Measurements from ENCODE around the gene WDR86.

The WDR86 gene

DNA sequence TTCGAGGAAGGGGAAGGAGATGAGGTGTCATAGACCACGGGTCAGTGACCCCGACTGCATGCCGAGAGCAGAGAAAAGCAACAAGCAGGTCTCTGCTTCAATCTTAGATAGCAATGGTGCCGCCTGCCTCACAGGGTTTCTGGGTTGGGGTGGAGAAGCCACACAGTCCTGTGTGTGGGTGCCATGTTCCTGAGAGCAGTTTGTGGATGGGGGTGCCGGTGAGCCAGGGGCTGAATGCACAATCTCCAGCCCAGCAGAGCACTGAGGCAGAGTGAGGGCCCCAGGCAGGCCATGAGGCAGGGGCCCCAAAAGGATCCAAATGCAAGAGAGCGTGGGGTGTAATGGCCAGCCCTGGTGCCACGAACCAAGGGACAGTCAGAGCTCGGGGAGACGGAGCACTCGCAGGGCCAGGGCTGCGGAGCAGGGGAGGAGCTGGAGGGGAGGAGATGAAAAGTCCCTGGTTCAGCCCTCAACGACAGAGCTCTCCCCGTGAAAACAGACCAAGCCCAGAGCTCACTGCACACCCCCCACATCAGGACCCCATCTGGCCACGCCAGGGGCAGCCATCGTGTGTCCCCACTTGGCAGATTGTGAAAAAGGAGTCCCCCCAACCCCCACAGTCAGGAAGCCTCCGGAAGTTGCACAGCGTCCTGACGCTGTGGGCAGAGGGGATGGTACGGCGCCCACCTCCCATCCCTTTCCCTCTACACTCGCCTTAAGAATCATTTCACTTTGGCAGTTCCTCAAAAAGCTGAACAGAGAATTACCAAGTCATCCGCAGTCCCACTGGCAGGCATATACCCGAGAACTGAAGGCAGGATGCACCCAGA lies 19.9 kb downstream of the WDR86 start:
- DNase-seq = no peak

DNA sequence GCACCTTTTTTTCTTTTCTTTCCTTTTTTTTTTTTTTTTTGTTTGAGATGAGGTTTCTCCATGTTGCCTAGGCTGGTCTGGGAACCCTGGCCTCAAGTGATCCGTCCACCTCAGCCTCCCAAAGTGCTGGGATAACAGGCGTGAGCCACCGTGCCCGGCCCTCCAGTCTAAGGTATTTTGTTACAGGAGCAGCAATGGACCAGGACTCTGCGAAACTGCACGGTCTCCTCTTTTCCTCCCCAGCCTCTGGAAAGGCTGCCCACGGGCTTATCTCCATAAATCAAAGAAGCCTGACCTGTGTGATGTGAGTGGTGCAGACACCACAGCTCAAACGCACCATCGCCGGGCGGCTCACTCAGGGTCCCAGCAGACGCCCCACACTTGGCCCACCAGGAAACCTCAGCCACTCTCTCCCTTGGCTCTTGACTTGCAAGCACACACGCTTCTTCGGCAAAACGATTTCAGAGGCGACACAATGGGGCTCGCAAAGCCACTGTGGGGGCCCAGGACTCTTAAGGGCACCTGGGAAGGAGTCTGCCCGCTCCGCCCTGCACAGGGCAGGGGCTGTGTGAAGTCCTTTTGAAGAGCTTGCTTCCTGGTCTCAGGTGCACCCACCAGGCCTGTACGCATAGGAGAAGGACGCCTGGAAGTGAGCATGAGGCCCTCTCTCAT lies 20.6 kb downstream of the WDR86 start:
- DNase-seq = no peak

DNA sequence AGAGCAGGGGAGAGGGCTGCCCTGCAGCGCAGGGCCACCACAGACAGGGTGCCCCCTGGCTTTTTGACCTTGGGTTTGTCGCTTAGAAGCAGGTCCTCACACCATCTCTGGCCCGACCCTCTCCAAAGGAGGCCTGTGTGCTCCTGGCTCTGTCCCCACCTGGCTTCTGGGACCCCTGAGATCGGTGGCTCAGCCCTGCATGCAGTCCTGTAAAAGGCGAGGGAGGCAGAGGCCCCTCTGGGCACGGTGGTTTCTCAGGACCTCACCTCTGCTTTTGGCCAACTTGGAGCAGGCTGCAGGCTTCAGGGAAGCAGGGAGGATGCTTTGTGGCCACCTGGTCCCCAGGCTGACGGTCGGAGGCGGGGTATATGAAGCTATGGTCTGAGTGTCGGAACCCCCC lies 21.4 kb downstream of the WDR86 start:
- DNase-seq = no peak

DNA sequence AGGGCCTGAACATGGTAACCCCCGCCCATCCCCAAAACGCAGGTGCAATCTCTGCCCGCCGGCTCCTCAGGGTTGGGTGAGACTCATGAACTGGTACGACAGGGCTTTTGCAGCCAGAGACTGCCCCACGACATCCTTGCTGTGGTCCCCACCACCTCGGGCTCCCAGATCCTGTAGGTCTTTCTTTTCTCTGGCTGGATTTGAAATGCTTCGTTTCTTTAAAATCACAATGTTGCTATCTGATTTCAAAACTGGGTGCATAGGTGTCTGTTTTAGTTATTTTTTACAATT lies 21.9 kb downstream of the WDR86 start:
- no peak for DNase-seq

DNA sequence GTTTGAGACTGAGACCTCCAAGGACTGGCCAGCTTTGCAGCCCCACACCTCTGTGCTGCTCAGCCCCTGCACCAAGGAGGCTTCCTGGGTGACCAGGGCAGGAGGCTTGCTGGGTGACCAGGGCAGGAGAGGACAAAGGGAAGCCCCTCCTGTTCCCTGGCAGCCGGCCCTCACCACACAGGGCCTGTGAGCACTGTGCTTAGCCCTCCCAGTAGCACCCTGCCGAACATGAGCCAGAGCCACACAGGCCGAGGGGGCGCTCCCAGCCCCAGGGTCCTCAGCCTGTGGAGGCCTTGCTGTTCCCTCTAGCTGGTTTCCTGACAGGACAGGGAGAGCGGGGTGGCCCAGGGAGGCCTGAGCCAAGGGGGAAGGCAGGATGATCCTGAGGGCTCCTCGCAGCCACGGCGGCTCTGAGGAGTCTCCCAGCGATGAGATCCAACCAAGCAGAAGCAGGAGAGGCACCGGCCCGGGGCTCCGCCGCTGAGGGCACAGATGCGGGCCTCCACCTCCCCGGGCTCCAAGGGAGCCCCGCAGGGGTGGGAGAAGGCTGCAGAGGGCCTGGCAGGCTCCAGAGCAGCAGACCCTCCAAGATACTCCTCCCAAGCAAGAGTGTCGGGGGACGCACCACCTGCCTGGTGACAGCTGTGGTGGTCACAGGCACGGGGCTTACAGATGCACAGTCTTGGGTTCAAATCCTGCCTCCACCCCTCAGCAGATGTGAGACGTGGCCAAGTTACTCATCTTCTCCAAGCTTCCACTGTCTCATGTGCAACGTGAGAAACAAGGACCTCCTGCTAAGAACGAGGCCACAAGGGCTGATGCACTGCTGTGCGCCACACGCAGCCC lies 22.5 kb downstream of the WDR86 start:
- no peak for DNase-seq

DNA sequence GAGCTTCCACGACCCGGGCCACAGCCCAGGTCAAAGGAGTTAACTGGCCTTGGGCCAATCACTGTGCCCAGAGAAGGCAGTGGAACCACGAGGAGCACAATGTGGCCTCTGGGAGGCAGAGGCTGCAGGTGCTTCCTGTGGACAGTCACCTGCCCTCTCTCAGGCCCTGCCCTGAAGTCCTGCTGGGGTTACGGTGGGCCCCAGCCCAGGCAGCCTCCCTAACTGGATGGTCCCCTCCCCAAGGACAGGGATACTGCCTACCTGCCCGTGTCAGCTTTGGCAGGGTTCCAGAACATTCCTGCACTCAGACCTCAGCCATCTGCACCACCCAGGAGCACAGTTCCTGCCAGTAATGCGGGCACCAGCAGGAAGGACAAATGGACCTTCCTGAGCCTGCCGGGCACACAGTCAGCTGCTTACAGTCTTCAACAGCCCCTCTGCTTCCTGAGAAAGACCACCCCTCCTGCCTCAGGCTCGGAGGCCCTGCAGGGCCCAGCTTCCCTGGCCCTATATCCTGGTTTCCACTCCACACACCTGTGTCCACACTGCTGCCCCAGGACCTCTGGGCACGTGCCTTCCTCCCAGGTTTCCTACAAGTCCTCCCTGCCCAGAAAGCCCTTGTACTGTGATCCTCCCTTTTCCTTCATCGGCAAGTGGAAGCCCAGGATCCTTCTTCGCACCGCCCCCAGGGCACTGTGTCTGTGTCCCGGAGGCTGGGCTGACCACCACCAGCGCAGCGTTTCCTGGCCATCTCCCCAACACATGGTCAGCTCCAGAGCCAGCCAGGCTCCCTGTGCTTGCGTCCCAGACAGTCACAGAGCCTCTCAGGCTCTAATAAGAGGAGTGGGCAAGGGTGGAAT lies 23.3 kb downstream of the WDR86 start:
- no peak for DNase-seq

DNA sequence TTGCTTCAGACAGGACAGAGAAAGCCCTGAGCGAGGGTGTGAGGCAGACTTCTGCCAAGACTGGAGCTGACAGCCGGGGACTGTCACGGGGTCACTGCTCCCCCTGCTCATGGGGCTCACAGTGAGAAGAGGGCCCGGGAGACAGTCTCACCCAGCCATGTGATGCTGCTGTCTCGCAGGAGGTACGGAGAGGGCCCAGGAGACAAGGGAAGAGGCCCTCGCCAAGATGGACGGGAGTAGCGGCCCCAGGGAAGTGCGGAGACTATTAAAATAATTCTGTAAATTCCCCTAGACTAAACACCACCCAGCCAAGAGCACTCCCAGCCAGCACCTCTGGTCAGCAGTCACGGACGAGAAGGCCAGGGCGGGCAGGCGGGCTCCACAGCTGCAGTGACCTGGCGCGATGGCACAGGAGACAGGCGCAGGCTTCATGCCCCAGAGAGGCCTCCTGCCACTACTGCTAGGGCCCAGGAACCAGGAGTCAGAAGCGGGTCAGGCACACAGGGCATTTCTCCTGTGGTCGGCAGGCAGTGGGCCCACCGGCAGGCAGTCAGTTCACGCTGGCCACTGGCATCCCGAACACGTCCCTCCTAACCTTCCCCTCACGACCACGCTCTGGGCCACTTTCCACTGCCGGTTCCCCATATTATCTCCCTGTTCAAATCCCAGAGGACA lies 24.1 kb downstream of the WDR86 start:
- no peak for DNase-seq

DNA sequence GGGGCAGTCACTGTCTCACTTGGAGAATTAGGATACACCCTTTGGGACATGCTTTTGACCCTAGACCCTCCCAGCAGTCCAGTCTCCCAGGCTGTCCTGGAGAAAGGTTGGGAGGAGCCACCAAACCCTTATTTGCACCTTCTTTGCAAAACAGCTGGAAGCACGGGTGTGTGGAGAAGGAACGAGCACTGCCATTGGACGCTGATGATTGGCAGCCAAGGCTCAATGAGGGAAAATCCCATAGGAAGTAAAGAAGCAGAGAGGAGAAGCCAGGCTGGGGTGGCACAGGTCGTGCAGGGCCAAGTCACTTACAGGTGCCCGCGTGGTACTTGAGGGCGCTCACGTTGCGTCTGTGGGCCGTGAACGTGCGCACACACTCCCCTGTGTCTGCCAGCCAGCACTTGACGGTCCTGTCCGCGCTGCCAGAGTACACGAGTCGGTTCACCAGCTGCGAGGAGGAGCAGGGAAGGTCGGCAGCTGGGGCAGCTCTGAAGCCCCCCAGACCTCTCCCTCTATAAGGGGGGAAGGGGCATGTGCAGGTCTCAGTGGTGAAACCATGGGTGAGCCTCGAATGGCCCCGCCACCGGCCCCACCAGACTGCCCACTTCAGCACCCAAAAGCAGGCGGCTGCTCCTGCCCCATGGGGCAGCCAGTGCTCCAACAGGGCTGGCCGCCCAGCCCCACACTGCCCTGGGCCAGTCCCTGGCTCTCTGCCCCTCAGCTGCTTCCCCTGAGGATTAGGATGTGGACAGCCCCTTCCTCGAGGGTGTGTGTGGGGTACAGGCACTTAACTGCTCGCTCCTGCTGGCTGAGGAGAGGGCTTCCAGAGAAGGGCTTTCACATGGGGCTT lies 24.8 kb downstream of the WDR86 start:
- no peak for DNase-seq

DNA sequence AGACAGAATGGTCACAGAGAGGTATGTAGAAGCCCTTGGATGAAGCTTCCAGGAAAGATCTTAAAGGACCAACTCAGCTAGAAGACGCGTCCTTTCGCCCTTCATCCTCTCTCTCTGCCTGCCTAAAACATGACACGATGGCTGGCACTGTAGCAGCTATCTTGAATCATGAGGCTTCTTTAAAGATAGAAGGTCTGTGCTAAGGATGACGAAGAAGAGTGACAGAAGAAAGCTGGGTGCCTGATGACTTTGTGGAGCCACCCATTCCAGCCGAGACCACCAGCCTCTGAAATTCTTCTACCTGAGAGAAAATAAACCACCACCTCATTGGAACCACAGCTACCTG lies 25.5 kb downstream of the WDR86 start:
- DNase-seq = no peak

DNA sequence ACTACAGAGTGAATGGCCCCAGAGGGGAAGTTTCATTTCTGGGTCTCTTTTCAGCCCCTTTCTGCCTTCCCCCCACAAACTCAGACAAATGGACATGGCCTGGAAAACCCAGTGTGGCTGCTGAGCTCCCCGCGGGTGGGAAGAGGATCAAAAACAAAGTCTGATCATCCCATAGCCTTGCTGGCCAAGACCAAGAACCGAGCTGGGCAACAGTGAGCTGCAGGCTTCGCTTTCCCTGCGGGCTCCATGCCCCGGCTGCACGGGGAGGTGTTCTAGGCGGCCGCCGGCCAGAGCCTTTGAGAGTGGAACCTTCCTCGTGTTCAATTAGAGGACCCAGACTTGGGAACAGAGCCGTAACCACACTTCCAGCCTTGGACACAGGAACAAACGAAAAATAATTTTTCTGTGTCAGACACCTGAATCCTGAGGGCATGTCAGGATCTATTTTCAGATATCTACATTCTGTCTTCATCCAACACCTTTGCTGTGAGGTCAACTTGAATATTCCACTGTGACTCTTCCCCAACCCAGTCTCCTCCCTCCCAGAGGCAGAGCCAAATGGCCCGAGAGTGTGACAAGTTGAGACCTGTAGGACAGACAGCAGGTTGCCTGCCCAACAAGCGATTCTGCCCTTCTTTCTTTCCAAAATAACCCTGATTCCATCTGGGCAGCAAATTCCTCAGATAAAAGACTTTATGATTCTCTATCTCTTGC lies 26.0 kb downstream of the WDR86 start:
- no peak for DNase-seq

DNA sequence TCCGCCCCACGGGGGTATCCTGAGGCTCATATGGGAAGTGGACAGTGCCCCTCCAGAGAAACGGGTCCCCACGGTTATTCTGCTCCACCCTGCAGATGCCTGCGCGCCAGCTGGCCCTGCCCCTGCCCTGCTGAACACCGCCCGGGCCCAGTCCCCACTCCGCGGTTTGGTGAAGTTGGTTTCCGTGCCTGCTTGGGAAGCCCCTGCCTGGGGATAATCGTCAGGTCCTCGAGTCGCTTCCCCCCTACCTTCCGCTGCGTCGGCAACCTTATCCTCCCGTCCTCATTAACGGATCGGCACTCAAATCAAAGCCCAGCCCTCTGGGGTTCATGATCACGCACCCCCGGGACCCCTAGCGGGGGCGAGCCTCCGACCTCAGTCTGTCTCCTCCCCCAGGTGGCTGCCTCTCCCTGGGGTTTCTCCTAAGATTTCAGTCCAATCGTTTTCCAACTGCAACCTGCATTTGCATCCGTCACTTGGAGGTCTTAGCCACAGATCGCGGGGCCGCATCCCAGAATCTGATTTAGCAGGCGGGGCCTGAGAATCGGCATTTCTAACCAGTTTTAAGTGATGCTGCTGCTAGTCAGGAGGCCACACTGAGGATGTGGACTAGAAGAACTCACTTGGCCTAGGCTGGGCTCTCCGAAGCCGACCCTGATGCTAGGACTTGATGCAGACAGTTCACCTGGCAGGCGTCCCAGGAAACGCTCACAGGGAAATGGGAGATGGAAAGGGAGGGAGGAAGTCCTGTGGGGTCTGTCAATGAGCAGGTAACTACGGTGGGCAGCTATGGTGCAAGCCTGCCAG lies 27.6 kb downstream of the WDR86 start:
- no peak for DNase-seq

DNA sequence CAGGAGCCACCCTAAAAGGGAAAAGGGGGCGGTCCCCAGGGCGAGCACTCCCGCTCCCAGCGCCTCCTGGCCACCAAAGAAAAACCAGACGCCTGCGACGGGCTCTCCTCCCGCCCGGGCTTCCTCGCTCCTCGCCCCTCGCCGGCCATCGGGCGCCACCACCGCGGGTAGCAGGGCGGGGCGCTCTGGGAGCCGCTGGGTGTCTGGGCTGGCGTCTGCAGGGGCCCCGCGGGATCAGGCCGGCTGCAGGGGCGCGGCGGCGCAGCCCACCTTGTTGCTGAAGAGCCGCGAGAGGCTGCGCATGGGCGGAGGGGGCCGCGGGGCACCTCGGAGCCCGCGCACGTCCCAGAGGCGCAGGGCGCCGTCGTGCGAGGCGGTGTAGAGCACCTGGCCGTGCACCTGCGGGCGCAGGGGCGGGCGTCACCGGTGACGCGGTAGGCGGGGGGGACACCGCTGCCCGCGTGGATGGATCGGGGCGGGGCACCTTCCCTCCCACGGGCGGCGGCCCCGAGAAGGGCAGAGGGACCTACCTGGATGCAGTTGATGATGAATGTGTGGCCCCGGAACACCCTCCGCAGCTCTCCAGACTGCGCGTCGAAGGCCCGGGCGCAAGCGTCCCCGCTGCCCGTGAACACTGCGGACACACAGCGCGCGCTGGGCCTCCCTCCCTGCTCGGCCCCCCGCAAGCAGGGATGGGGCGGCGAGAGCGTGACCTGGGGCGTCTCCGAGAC lies 28.3 kb downstream of the WDR86 start:
- DNase-seq = no peak

DNA sequence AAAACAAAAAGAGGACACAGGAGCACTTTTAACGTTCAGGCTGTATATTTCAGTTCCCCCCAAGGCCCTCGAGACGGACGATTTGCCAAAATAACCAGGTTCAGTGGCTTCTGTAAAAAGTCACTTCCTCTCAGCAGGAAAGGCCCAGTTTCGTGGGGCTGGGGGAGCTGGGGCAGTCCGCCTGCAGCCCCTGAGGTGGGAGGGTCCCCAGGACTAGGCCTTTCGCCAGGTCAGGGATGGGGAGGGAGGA lies 28.8 kb downstream of the WDR86 start:
- DNase-seq = no peak

DNA sequence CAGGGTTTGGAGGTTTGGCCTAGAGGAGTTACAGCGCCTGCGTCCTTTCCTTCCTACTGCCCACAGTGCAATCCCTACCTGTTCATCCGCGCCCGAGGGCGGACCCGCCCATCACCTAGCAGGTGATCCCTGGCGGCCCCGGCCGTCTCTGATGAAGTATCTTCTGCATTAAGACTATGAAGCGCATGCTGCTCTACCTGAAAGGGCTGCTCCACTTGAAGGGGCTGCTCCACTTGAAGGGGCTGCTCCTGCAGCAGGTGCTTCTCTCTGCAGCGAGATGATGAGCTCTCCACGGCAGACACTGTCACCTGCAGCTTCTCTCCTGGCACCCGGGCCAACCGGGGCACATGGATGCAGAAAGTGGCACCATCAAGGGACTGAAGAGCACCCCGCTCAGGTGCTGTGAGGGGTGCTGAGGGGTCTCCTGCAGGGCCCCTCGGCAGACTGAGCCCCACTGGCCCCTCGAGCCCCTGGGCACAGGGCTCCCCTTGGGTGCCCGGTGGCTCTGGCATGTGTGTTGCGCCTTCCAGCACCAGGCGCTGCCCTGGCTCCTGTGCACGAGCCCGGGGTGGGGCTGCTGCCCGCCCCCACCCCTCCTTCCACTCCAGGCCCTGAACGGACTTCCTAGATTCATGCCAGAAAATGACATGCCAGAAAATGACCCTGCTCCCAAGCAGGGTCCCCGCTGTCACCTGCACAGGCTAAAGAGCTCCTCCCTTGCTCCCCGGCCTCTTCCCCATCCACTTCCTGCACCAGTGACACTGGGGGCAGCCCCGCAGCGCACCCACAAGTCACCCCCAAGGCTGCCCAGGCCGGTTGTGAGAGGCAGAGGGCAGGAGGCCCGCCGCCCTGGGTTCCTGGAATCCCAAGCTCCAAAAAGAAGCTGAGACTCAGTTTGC lies 29.4 kb downstream of the WDR86 start:
- no peak for DNase-seq

DNA sequence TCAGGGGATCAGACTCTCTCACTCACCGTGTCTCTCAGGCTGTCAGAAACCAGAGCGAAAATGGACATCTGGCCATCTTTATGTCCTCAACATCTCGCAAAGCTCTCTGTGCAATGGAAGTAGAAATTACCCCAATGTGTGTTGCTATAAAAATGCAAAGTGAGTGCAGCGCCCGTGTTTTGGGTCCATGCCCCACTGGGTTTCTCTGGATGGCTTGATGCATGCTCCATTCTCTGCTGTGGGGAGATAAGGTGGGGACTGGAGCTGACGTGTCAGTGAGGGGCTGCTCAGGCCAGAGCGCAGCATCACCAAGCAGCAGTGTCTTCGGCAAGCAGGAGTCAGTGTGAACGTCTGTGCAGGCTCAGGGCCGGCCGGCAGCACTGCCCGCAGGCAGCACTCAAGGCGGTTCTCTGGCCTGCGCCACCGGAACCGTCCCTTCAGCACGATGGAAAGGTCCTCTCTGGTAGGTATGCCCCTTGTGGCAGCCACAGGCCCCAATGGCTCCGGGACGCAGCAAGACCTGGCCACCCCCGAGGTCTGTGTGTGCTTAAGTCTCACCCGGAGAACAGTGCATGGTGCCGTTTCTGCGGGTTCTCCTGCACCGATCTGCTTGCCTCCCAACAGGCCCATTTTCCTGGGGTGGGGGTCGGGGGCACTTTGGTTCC lies 30.2 kb downstream of the WDR86 start:
- DNase-seq = no peak

DNA sequence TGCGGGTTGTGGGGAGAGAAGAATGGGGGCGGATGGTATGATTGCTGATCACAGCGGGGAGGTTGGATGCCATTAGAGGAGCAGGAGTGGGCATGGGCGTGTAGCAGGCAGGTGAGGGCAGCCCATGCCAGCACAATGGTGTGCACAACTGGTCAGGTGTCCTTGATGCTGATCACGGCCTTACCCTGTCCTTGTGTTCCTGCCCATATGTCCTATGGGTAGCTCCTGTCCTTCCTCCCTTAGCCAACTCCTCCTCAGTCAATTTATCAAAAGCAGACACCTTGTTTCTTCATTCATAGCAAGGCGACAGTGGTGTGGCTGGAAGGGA lies 30.7 kb downstream of the WDR86 start:
- no peak for DNase-seq

DNA sequence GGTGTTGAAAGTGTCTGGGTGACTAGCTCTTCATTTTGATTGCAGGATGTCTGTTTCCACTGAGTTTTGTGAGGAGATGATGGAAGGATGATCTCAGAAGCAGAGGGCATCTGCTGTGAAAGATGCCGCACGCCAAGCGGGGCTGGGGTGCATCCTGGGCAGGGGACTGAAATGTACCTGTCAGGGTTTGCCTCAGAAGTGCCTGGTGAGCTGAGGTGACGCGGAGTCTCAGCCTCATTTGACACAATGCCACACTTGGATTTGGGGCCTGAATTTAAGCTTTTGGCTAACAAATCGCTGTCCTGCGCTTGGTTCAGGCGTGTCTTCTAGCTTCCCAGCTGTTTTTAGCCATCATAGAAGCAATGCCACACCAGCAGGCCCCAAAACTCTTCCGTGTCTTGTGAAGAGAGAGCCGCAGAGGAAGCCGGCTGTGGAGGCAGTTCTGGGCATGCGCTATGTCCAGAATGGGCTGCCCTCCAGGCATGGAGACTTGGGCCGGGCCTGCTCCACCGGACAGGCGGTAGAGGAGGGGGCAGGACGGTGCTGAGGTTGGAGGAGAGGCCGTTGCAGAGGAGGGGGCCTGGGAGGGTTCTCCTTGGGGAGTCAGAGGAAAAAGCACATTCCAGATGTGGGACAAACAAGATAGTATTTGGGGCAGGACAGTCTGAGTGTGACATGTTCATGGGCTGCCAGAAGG lies 31.2 kb downstream of the WDR86 start:
- DNase-seq = no peak
